IMR-90 (cell line): ENCODE data around the gene DOHH. TPM values are rescaled to one million over a fixed set of nuclear protein-coding genes. Genes with fewer than 3 reads are reported as not detected.

Experiments used
- ATAC-seq: fragments of 200-7000 bp; cut with Tn5 transposase; 2 replicates; pipeline ENCODE4 v1.9.1; 2020; ENCODE audit warnings: low read depth, mild to moderate bottlenecking, moderate library complexity
- BruUV-seq: library from RNA; stranded (reverse); fragments of 400-500 nt; replicated peaks from 2 replicates; lab custom pipeline; 2021; lab: Mats Ljungman, UMichigan
- CTCF ChIA-PET: fragments of 300-600 bp; formaldehyde crosslinking; extraction: SDS; loops from one replicate; lab custom pipeline; 2021; ENCODE audit warnings: antibody characterized with exemption; lab: Yijun Ruan, JAX
- POLR2A ChIA-PET: fragments of 300-600 bp; sonication (Branson Sonifier 250); formaldehyde crosslinking; loops from one replicate; lab custom pipeline; 2022; ENCODE audit warnings: antibody characterized with exemption; ENCODE audit not compliant: unreplicated experiment; lab: Charles Lee
- DNase-seq: peaks from one replicate; pipeline ENCODE4 v3.0.0; 2013
- H2AFZ ChIP-seq: replicated peaks from 2 replicates; pipeline ENCODE3; 2013; ENCODE audit warnings: low read length, mild to moderate bottlenecking; ENCODE audit not compliant: poor library complexity
- H2AK5ac ChIP-seq: 2 replicates; pipeline ENCODE4 v1.6.1; 2013; ENCODE audit warnings: low read depth, low read length, inconsistent platforms
- H2AK9ac ChIP-seq: replicated peaks from 2 replicates; pipeline ENCODE3; 2013; ENCODE audit warnings: mild to moderate bottlenecking, low read depth, low read length, moderate library complexity; ENCODE audit not compliant: poor library complexity
- H2BK120ac ChIP-seq: 2 replicates; pipeline ENCODE4 v1.6.1; 2013; ENCODE audit warnings: low read depth, low read length, inconsistent platforms
- H2BK15ac ChIP-seq: 3 replicates; pipeline ENCODE4 v1.6.1; 2013; ENCODE audit warnings: low read depth, low read length, inconsistent platforms
- H2BK20ac ChIP-seq: 2 replicates; pipeline ENCODE4 v1.6.1; 2013; ENCODE audit warnings: low read depth, mild to moderate bottlenecking, inconsistent platforms, low read length, moderate library complexity
- H2BK5ac ChIP-seq: 2 replicates; pipeline ENCODE4 v1.6.1; 2013; ENCODE audit warnings: mild to moderate bottlenecking, low read depth, low read length, inconsistent platforms; ENCODE audit not compliant: poor library complexity, severe bottlenecking
- H3K14ac ChIP-seq: replicated peaks from 2 replicates; pipeline ENCODE4 v1.6.1; 2013; ENCODE audit warnings: low read depth, low read length, inconsistent platforms
- H3K18ac ChIP-seq: 2 replicates; pipeline ENCODE4 v1.6.1; 2013; ENCODE audit warnings: low read depth, low read length, control low read depth
- H3K23ac ChIP-seq: 2 replicates; pipeline ENCODE4 v1.6.1; 2013; ENCODE audit warnings: low read depth, low read length, inconsistent platforms
- H3K27ac ChIP-seq: 2 replicates; pipeline ENCODE4 v1.5.1; 2013; ENCODE audit warnings: mild to moderate bottlenecking, control low read depth, low read length; ENCODE audit not compliant: insufficient read depth
- H3K27me3 ChIP-seq: 2 replicates; pipeline ENCODE4 v1.6.1; 2013; ENCODE audit warnings: low read length; ENCODE audit not compliant: control insufficient read depth, insufficient read depth
- H3K36me3 ChIP-seq: 2 replicates; pipeline ENCODE4 v1.6.1; 2013; ENCODE audit warnings: low read length, mixed read lengths; ENCODE audit not compliant: control insufficient read depth, insufficient read depth
- H3K4ac ChIP-seq: 2 replicates; pipeline ENCODE4 v1.6.1; 2013; ENCODE audit warnings: low read depth, low read length, inconsistent platforms
- H3K4me1 ChIP-seq: 2 replicates; pipeline ENCODE4 v1.6.1; 2013; ENCODE audit warnings: low read length, mixed read lengths; ENCODE audit not compliant: control insufficient read depth, insufficient read depth
- H3K4me2 ChIP-seq: 2 replicates; pipeline ENCODE4 v1.6.1; 2013; ENCODE audit warnings: low read depth, mild to moderate bottlenecking, control low read depth, low read length, moderate library complexity
- H3K4me3 ChIP-seq: 2 replicates; pipeline ENCODE4 v1.5.1; 2013; ENCODE audit warnings: low read depth, mild to moderate bottlenecking, control low read depth, low read length, moderate library complexity; ENCODE audit not compliant: insufficient read depth
- H3K56ac ChIP-seq: 2 replicates; pipeline ENCODE4 v1.6.1; 2013; ENCODE audit warnings: low read length, inconsistent platforms; ENCODE audit not compliant: insufficient read depth; ENCODE audit errors: extremely low read depth
- H3K79me1 ChIP-seq, 2 experiments: 2 replicates each; pipeline ENCODE4 v1.6.1; 2013; ENCODE audit warnings: low read length in 2 of 2, inconsistent platforms in 1 of 2, low read depth in 1 of 2
- H3K9ac ChIP-seq: 2 replicates; pipeline ENCODE4 v1.6.1; 2013; ENCODE audit warnings: low read depth, low read length, control low read depth
- H3K9me1 ChIP-seq: 2 replicates; pipeline ENCODE4 v1.6.1; 2013; ENCODE audit warnings: low read length, inconsistent platforms; ENCODE audit not compliant: insufficient read depth
- H3K9me3 ChIP-seq: 2 replicates; pipeline ENCODE4 v1.6.1; 2013; ENCODE audit warnings: low read length; ENCODE audit not compliant: control insufficient read depth, insufficient read depth
- H4K20me1 ChIP-seq: 2 replicates; pipeline ENCODE4 v1.6.1; 2013; ENCODE audit warnings: low read length, inconsistent platforms; ENCODE audit not compliant: insufficient read depth
- H4K5ac ChIP-seq: 2 replicates; pipeline ENCODE4 v1.6.1; 2013; ENCODE audit warnings: mild to moderate bottlenecking, low read depth, low read length, control low read depth
- H4K8ac ChIP-seq, 2 experiments: 2 replicates each; pipeline ENCODE4 v1.6.1; 2013; ENCODE audit warnings: low read depth in 2 of 2, low read length in 2 of 2, control low read depth in 1 of 2, inconsistent platforms in 1 of 2
- H4K91ac ChIP-seq: 2 replicates; pipeline ENCODE4 v1.6.1; 2013; ENCODE audit warnings: low read depth, low read length, inconsistent platforms; ENCODE audit not compliant: insufficient read depth
- BHLHE40 ChIP-seq: fragments of 150-350 bp; IDR thresholded peaks from 2 replicates; pipeline ENCODE4 v1.6.1; 2016; ENCODE audit warnings: mild to moderate bottlenecking, low read depth, low read length
- CEBPB ChIP-seq: IDR thresholded peaks from 2 replicates; pipeline ENCODE4 v1.6.1; 2012; ENCODE audit warnings: low read depth, low read length, improper control_type of control experiment
- CHD1 ChIP-seq: IDR thresholded peaks from 2 replicates; pipeline ENCODE4 v1.6.1; 2012; ENCODE audit warnings: low read depth, low read length, improper control_type of control experiment
- FOS ChIP-seq: fragments of 150-350 bp; IDR thresholded peaks from 2 replicates; pipeline ENCODE4 v1.6.1; 2016; ENCODE audit warnings: low read depth, low read length
- MAZ ChIP-seq: IDR thresholded peaks from 2 replicates; pipeline ENCODE4 v1.6.1; 2012; ENCODE audit warnings: low read depth, mild to moderate bottlenecking, low read length, improper control_type of control experiment, moderate library complexity, borderline replicate concordance
- MXI1 ChIP-seq: IDR thresholded peaks from 2 replicates; pipeline ENCODE4 v1.6.1; 2012; ENCODE audit warnings: low read depth, mild to moderate bottlenecking, low read length, moderate library complexity, borderline replicate concordance
- NFE2L2 ChIP-seq: fragments of 150-350 bp; IDR thresholded peaks from 2 replicates; pipeline ENCODE4 v1.6.1; 2016; ENCODE audit warnings: low read depth, mild to moderate bottlenecking, low read length
- POLR2A ChIP-seq: IDR thresholded peaks from 2 replicates; pipeline ENCODE4 v1.6.1; 2012; ENCODE audit warnings: mild to moderate bottlenecking, low read depth, low read length
- RAD21 ChIP-seq: IDR thresholded peaks from 2 replicates; pipeline ENCODE4 v1.6.1; 2012; ENCODE audit warnings: low read length, improper control_type of control experiment
- RCOR1 ChIP-seq: IDR thresholded peaks from 2 replicates; pipeline ENCODE4 v1.6.1; 2012; ENCODE audit warnings: mild to moderate bottlenecking, low read length, improper control_type of control experiment; ENCODE audit not compliant: insufficient replicate concordance
- RFX5 ChIP-seq: IDR thresholded peaks from 2 replicates; pipeline ENCODE4 v1.8.0; 2012; ENCODE audit warnings: low read depth, mild to moderate bottlenecking, low read length, moderate library complexity
- SMC3 ChIP-seq: fragments of 150-350 bp; IDR thresholded peaks from 2 replicates; pipeline ENCODE4 v1.6.1; 2016; ENCODE audit warnings: low read depth, mild to moderate bottlenecking, antibody characterized with exemption, low read length, moderate library complexity
- WGBS, 2 experiments: methylation state at CpG; one replicate each; pipeline versions ENCODE4 v1.1.5 to v1.1.7; 2013; ENCODE audit warnings: missing lambda C conversion rate in 2 of 2; ENCODE audit not compliant: insufficient read length in 1 of 2; ENCODE audit errors: extremely low coverage in 2 of 2; 5-methylcytosine and 5-hydroxymethylcytosine counted together
- dilution Hi-C: fragments of 300-500 bp; cut with HindIII; formaldehyde crosslinking; loops from one replicate; pipeline ENCODE4 v1.14.3; 2018; ENCODE audit warnings: low sequenced_read_pairs; ENCODE audit not compliant: unreplicated experiment
- in situ Hi-C: fragments of 300-500 bp; cut with MboI; formaldehyde crosslinking; loops from 3 replicates; pipeline ENCODE4 v1.14.3; 2019; ENCODE audit warnings: low sequenced_read_pairs, inconsistent platforms, mixed read lengths
- intact Hi-C: fragments of 100-400 bp; cut with micrococcal nuclease; formaldehyde crosslinking; loops from 2 replicates; pipeline ENCODE4 v1.10.0; 2022
- polyA plus RNA-seq, 3 experiments: library from polyadenylated mRNA; depleted of rRNA; stranded (reverse); fragments of >200 nt; gene quantifications; 2 replicates each; pipeline ENCODE4 v1.2.3, GENCODE V29; 2012; ENCODE audit warnings: low replicate concordance in 1 of 3
- total RNA-seq: library from RNA; depleted of rRNA; stranded (reverse); fragments of >200 nt; gene quantifications from 2 replicates; pipeline ENCODE4 v1.2.3, GENCODE V29; 2012
- TF ChIP-seq, protein P1 (sequence below): fragments of 150-350 bp; IDR thresholded peaks from 2 replicates; pipeline ENCODE4 v1.6.1; 2016; ENCODE audit warnings: low read depth, mild to moderate bottlenecking, low read length, moderate library complexity, borderline replicate concordance
- TF ChIP-seq, protein P2 (sequence below): conservative IDR thresholded peaks from 2 replicates; pipeline ENCODE4 v1.5.1; 2012; ENCODE audit warnings: mild to moderate bottlenecking, low read depth, low read length, improper control_type of control experiment

Gene DOHH
- total and polyA plus RNA-seq, 2 of the 4 experiments (the other 2 are of a cell fraction) = 3.2 to 9.2 TPM

GRCh38 chr19:3444695-3445234 is 55.7 kb downstream of the DOHH start:
- Histone ChIP-seq H2AK9ac (peak overlapping the region; percentile 23), H3K36me3 (peaks cover 59% of the 10 kb centered on the region), H3K27me3 (no peaks in the 10 kb centered on the region), H2AFZ (peak overlapping the region; percentile 81), H3K79me1 (peaks cover 22 to 79% of the 10 kb centered on the region in 2 experiments), H4K20me1 (peaks cover 47% of the 10 kb centered on the region), H4K8ac (no peak overlapping the region), H3K56ac (no peak overlapping the region), H4K91ac (no peak overlapping the region), H2BK15ac (no peak overlapping the region), H3K9me3 (no peaks in the 10 kb centered on the region), H3K27ac (no peak overlapping the region), H3K4ac (no peak overlapping the region), H3K4me3 (no peak overlapping the region), H2BK5ac (no peak overlapping the region), H2AK5ac (no peak overlapping the region), H2BK120ac (no peak overlapping the region), H3K9ac (no peak overlapping the region), H3K18ac (no peak overlapping the region), H3K4me2 (no peak overlapping the region), H4K5ac (no peak overlapping the region), H3K9me1 (peaks cover 5% of the 10 kb centered on the region), H3K4me1 (no peaks in the 10 kb centered on the region; the same call in 1 of the 2 replicates), H2BK20ac (no peak overlapping the region), H3K23ac (peak overlapping the region; percentile 39; the same call in 1 of the 2 replicates), H3K14ac (no peak overlapping the region)
- ChIA-PET CTCF (no interaction called here), POLR2A (no interaction called here)
- dilution Hi-C loops (no loop called here), in situ Hi-C loops (no loop called here), intact Hi-C loops (no loop called here)
- DNase-seq (no peak), ATAC-seq (no peak)
- WGBS, 2 experiments = 84% methylated on average over 24 of the region's 24 CpGs; no CpG with 5 or more reads in 1 of the 2 experiments
- BruUV-seq = no TSS peak
- no peak for TF ChIP-seq RFX5
- no peak for TF ChIP-seq MXI1
- no peak for TF ChIP-seq RCOR1
- TF ChIP-seq, protein P1, sequence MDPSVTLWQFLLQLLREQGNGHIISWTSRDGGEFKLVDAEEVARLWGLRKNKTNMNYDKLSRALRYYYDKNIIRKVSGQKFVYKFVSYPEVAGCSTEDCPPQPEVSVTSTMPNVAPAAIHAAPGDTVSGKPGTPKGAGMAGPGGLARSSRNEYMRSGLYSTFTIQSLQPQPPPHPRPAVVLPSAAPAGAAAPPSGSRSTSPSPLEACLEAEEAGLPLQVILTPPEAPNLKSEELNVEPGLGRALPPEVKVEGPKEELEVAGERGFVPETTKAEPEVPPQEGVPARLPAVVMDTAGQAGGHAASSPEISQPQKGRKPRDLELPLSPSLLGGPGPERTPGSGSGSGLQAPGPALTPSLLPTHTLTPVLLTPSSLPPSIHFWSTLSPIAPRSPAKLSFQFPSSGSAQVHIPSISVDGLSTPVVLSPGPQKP = no peak
- TF ChIP-seq FOS = no peak
- no peak for TF ChIP-seq CEBPB
- no peak for TF ChIP-seq NFE2L2
- TF ChIP-seq BHLHE40 = no peak
- TF ChIP-seq MAZ = no peak
- TF ChIP-seq SMC3 = no peak
- no peak for TF ChIP-seq RAD21
- TF ChIP-seq POLR2A = no peak
- TF ChIP-seq, protein P2, sequence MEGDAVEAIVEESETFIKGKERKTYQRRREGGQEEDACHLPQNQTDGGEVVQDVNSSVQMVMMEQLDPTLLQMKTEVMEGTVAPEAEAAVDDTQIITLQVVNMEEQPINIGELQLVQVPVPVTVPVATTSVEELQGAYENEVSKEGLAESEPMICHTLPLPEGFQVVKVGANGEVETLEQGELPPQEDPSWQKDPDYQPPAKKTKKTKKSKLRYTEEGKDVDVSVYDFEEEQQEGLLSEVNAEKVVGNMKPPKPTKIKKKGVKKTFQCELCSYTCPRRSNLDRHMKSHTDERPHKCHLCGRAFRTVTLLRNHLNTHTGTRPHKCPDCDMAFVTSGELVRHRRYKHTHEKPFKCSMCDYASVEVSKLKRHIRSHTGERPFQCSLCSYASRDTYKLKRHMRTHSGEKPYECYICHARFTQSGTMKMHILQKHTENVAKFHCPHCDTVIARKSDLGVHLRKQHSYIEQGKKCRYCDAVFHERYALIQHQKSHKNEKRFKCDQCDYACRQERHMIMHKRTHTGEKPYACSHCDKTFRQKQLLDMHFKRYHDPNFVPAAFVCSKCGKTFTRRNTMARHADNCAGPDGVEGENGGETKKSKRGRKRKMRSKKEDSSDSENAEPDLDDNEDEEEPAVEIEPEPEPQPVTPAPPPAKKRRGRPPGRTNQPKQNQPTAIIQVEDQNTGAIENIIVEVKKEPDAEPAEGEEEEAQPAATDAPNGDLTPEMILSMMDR = no peak
- TF ChIP-seq CHD1 = no peak
